ENCODE data around the gene FSTL3.
"Not testable (repeated sequence)": the region's sequence is repeated elsewhere in the genome, so short reads cannot be mapped to it uniquely, and the experiment has no call there.

Gene FSTL3

GRCh38 chr19:676339-677105, at the start of gene FSTL3:
Gene FSTL3 (plus strand): TSS chr19:676392. CDS start chr19:676424, 32 bp downstream.
- no peak for DNase-seq (ENCODE audit: low read depth in 3 of 3)

- not testable (repeated sequence) for DNase-seq (ENCODE audit: low read depth in 3 of 3)
These were observed 49.6 kb upstream of the FSTL3 start for GRCh38 chr19:626566-626965.

GRCh38 chr19:628168-628567, 48.0 kb upstream of the FSTL3 start:
- no peak for DNase-seq (ENCODE audit: low read depth in 3 of 3)

- not testable (repeated sequence) for DNase-seq (ENCODE audit: low read depth in 3 of 3)
These were observed 46.7 kb upstream of the FSTL3 start for GRCh38 chr19:629515-629914.

GRCh38 chr19:629961-630714, 46.1 kb upstream of the FSTL3 start:
- no peak for DNase-seq (ENCODE audit: low read depth in 3 of 3)

- peak in 2 of 3 donors; percentile 27 to 49 for DNase-seq (ENCODE audit: low read depth in 3 of 3)
These were observed 43.6 kb upstream of the FSTL3 start for GRCh38 chr19:632579-633067.

- DNase-seq (ENCODE audit: low read depth in 3 of 3), result peak; percentile 90 to 95 (median 91)
These were observed 43.0 kb upstream of the FSTL3 start, which contains the start of gene POLRMT for GRCh38 chr19:633068-633785. Gene POLRMT (minus strand): TSS chr19:633537. CDS start chr19:633512, 25 bp downstream.

GRCh38 chr19:633786-634639, 42.2 kb upstream of the FSTL3 start:
- no peak for DNase-seq (ENCODE audit: low read depth in 3 of 3)

- DNase-seq (ENCODE audit: low read depth in 3 of 3), result no peak
These were observed 41.1 kb upstream of the FSTL3 start for GRCh38 chr19:634975-635652.

- DNase-seq (ENCODE audit: low read depth in 3 of 3), result no peak
These were observed 37.3 kb upstream of the FSTL3 start for GRCh38 chr19:638906-639252.

- peak; percentile 89 to 98 (median 94) for DNase-seq (ENCODE audit: low read depth in 3 of 3)
These were observed 36.7 kb upstream of the FSTL3 start, which contains the start of gene FGF22 for GRCh38 chr19:639253-640160. Gene FGF22 (plus strand): TSS chr19:639879. CDS start chr19:639926, 47 bp downstream.

GRCh38 chr19:640161-640558, 36.0 kb upstream of the FSTL3 start:
- DNase-seq (ENCODE audit: low read depth in 3 of 3), result no peak

GRCh38 chr19:640606-641189, 35.5 kb upstream of the FSTL3 start:
- no peak for DNase-seq (ENCODE audit: low read depth in 3 of 3)

- no peak for DNase-seq (ENCODE audit: low read depth in 3 of 3)
These were observed 34.5 kb upstream of the FSTL3 start for GRCh38 chr19:641702-642101.

GRCh38 chr19:642767-643727, 33.1 kb upstream of the FSTL3 start:
- no peak for DNase-seq (ENCODE audit: low read depth in 3 of 3)

- no peak for DNase-seq (ENCODE audit: low read depth in 3 of 3)
These were observed 32.5 kb upstream of the FSTL3 start for GRCh38 chr19:643736-644135.

GRCh38 chr19:644363-644762, 31.8 kb upstream of the FSTL3 start:
- DNase-seq (ENCODE audit: low read depth in 3 of 3), result no peak

- DNase-seq (ENCODE audit: low read depth in 3 of 3), result no peak
These were observed 31.4 kb upstream of the FSTL3 start for GRCh38 chr19:644789-645188.
